D721Med (cell line): ENCODE data around the gene TSPAN3.

ENCODE experiments used
- DNase-seq: peaks from one replicate; pipeline ENCODE4 v3.0.0; 2011; ENCODE audit warnings: low spot score; ENCODE audit not compliant: insufficient read length
- FAIRE-seq: peaks from 2 replicates; lab custom pipeline; 2011; peaks lifted over from hg19 to GRCh38; lab: Jason Lieb, UNC
- TF ChIP-seq, protein P1 (sequence below): IDR thresholded peaks from 2 replicates; pipeline ENCODE4 v1.5.1; 2012; ENCODE audit warnings: mild to moderate bottlenecking, control low read depth; ENCODE audit not compliant: insufficient read depth; ENCODE audit errors: missing control alignments

Gene TSPAN3

DNA sequence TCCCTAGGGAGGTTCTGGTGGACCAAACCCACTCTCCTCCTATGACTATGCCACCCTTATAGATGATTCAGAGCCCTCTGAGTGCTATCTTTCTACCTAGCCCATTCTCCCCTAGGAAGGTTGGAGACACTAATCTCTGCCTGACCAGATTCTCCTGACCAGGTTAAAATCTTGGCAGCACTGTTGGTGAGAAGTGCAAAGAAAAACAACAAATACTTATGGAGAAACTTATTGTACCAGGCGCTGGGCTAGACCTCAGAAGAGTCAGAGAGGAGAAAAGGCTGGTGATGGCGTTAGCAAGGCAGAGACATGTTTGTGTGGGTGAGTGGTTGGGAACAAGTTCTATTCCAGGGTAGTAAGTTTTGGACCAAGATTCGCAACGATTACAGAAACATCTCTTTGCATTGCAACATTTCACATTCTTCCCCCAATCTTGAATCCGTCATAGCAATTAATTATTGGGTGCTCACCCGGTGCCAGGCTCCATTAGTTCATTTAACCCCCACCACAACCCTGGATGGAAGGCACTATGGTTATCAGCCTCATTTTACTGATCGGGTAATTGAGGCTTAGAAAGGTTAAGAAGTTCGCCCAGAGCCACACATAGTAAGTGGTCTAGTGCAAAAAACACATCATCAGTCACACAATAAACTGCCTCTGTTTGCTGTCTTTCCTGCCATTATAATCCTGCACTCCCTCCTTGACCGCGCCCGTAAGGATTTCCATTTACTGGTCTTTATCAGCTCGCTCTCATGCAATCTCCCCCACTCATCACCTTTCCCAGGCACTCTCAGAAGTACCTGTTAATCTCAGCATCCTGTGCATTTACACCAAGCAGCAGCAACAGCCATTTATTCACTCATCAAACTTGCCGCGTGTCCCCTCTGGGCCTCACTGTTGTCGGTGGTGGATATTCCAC is 655 bp upstream of the TSPAN3 start:
- FAIRE-seq: no peak
- TF ChIP-seq, protein P1, sequence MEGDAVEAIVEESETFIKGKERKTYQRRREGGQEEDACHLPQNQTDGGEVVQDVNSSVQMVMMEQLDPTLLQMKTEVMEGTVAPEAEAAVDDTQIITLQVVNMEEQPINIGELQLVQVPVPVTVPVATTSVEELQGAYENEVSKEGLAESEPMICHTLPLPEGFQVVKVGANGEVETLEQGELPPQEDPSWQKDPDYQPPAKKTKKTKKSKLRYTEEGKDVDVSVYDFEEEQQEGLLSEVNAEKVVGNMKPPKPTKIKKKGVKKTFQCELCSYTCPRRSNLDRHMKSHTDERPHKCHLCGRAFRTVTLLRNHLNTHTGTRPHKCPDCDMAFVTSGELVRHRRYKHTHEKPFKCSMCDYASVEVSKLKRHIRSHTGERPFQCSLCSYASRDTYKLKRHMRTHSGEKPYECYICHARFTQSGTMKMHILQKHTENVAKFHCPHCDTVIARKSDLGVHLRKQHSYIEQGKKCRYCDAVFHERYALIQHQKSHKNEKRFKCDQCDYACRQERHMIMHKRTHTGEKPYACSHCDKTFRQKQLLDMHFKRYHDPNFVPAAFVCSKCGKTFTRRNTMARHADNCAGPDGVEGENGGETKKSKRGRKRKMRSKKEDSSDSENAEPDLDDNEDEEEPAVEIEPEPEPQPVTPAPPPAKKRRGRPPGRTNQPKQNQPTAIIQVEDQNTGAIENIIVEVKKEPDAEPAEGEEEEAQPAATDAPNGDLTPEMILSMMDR: no peak
- no peak for DNase-seq

DNA sequence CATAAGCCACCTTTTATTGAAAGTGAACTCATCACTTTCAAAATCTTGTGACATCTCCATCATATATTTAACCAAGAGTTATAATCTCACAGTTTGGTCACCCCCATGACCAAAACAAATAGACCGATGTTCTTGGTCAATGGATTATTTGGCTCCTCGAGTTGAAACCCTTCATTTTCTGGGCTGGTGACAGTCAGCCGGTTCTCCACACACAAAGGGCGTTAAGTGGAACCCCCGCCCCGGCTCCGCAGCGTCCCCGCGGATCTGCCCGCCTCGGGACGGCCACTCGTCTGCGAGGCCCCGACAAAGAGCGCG is 772 bp downstream of the TSPAN3 start:
- TF ChIP-seq, protein P1: no peak
- FAIRE-seq: no peak
- no peak for DNase-seq

DNA sequence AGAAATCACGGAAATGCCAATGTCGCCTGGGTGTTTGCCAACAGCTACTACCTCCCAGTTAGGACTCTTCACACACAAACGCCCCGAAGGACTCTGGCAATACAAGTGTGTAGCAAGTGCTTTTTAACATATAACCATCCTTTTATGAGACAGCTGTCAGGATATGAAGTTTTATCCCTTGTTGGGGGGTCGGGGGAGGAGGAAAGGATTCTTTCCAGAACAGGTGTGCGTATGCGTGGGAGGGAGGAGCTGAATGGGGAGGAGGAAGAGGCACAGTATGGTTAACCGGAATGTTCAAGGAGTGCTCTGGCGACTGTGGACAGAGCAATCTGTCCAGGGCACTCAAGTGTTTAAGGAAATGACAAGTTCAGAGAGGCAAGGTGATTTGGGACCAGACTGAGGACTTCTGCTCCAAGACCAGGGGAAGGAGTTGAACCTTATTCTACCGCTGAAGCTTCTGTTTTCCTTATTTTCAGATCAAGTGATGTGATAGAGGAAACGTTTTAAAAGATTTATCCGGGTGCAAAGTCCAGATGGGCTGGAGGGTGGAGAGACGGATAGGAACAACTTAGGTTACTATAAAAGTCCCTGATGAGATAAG is 1.3 kb downstream of the TSPAN3 start:
- FAIRE-seq (no peak), DNase-seq (no peak)
- TF ChIP-seq, protein P1: no peak

DNA sequence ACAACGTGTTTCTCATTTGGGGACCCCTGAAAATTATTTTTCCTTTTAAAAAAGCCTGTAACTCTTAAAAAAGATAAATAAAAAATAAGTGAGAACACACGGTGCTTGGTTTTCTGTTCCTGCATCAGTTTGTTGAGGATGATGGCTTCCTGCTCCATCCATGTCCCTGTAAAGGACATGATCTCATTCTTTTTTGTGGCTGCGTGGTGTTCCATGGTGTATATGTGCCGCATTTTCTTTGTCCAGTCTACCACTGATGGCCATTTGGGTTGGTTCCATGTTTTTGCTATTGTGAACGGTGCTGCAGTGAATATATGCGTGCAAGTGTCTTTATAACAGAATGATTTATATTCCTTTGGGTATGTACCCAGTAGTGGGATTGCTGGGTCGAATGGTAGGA is 2.3 kb downstream of the TSPAN3 start:
- DNase-seq (no peak), FAIRE-seq (no peak)
- TF ChIP-seq, protein P1: no peak

DNA sequence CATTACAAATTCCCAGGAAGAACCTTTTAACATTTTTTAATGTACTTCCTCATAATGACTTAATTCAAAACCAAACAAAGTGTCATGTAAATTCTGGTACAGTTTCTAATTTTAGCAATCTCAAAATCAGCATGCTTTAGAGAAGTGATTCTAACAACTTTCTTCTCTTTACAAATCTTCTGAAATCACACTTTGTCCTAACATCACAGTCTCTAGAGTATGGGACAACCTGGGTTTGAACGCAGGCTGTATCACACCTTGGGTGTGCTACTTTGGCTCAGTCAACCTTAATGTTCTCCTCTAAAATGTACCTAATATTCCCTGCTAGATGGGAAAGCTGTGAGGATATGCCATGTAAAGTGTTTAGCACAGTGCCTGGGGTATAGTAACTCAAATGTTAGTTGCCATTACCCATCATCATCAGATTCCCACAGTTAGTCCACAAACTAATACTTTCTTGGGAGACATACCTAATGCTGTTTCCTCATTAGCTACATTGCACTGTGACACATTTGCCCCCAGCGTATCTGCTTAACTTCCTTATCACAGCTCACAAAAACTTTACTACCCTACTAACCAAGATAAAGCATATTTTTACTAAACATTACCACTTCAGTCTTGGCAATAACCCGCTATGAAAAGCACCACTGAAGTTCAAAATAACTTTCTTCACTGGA is 3.1 kb downstream of the TSPAN3 start:
- DNase-seq (no peak), FAIRE-seq (no peak)
- TF ChIP-seq, protein P1: no peak

DNA sequence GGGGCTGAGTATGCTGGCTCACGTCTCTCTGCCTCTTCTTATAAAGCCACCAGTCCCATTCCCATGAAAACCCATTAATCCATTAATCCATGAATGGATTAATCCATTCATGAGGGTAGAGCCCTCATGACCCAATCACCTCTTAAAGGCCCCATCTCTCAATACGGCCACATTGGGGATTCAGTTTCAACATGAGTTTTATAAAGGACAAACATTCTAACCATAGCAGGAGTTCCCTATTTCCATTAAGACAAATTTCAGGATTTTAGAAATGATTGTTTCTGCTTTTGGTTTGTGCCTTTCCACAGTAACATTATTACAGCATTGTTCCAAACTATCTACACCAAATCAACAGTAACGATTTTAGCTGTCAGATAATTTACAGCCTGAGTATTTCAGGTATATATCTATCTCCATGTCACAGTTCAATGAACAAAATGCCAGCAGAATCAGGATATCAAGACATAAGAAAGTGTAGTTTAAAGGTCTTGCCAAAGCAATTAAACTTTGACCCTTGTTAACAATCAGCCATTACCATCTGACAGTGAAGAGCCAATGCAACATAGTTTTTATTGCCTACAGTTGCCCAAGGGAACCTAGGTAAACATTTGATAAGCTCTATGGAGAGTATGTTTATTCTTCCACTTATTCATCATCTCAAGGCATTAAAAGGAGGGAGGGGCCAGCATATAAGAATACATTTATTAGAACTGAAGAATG is 3.8 kb downstream of the TSPAN3 start:
- FAIRE-seq: no peak
- TF ChIP-seq, protein P1: no peak
- DNase-seq: no peak
